HG02970 (cell line): ENCODE results near the gene RBM33.

Experiments used
- ATAC-seq: cut with Tn5 transposase; IDR thresholded peaks from one replicate; pipeline ENCODE4 v1.9.1; 2021; ENCODE audit warnings: mild to moderate bottlenecking, moderate library complexity, moderate number of reproducible peaks; ENCODE audit not compliant: unreplicated experiment, low FRiP score

RBM33 gene

DNA sequence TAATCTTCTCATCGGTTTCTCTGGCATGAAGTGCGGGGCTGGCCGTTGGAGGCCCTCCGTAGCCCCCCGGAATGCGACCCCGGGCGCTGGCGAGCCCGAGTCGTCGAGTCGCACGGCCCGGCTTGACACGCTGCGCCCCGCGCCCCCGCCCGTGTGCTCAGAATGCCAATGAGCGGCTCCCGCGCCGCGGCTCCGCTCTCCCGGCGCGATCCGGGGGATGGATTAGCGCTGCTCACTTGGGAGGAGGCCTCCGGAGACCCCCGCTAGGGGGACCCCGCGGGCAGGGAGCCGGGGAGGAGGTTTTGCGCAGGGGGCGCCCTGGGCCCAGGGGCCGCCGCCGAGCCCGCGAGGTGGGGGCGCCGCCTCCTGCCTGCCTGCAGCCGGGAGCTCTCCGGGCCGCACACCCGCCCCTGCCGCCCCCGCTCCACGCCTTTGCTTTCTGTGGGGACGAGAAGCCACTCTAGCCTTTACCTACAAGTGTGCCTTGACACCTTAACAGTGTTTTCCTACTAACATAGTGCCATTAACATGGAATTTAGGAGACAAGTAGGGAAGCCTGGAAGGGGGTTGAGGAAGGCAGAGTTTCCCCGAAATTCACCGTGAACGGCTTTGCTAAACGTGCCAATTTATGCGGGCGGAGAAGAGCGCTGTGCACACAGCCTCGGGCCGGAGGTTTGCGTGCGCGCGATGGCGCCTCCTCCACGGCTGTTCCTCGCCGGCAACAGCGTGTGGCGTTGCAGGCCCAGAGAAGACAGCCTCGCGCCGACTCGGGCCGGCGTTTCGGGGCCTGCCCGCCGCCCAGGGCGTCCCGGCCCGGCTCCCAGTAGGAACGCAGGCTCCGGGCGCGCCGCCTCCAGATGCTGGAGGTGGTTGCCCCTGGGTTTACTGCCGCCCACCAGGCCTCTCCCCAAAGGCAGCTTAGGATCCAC, 160.7 kb downstream of the RBM33 start:
- ATAC-seq = no peak

GRCh38 chr7:155805826-155806095, 161.3 kb downstream of the RBM33 start:
- ATAC-seq = no peak

GRCh38 chr7:155806096-155806871, 161.8 kb downstream of the RBM33 start:
- no peak for ATAC-seq

DNA sequence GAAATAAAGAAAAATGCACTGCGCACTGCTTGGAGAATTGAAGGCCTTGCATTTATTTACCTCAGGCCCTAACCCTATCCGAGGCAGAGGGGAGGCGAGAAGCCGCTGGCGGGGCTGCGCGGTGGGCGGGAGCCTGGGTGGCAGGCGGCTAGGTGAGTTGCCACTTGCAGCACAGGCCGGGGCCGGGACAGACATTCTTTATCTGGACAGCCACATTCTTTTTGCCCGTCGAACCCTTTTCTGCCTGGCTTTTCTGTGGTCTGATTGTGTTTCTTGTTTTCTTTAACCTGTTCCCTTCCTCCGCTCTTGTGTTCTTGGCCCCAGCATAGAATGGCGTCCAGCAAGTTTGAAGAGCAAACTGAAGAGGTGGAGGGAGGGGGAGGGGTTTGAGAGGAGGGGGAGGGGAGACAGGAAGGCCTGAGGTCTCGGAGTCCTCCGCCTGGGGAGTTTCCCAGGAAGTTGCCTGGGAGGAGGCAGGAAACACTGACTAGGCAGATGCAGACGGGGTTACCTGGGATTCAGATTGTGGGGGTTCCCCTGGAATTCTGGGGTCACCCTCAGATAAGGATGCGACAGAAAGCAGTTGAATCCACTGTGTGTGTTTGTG, 162.7 kb downstream of the RBM33 start:
- ATAC-seq = no peak

DNA sequence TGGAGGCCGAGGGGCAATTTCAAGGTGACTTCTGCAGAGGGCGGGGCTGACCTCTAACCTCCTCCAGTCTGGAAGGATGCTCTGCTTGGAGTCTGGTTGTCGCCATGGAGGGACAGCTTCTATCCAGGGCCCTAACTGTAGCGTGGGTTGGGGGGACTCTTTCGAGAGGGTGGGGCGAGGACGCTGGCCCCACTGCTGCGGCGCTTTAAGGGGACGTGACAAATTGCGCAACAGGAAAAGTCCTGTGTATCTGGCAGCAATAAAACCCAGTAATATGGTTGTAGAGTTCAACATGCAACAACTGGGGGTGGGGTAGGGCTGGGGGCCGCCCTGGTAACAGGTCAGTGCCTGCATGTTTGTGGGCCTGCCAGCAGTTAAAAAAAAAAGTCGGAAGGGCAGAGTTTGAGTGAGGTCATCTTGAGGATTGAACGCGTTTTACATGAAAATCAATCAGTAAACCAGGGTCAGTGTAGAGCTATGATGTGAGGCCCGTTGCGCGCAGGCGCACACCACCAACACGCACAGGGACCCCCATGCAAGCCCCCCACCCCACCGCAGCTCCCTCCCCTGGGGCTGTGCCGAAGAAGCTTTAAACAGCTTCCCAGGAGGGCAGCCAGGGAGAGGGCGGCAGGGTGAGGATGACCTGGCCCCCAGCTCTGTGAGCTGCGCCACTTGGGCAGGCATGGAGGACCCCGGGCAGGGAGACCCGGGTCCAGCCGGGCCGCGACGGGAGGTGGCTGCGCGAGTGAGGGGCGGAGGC, 163.5 kb downstream of the RBM33 start:
- ATAC-seq = no peak

GRCh38 chr7:155808549-155809331, 164.3 kb downstream of the RBM33 start:
- no peak for ATAC-seq

- ATAC-seq = no peak
Measured at GRCh38 chr7:155809332-155809946, 165.0 kb downstream of the RBM33 start.

DNA sequence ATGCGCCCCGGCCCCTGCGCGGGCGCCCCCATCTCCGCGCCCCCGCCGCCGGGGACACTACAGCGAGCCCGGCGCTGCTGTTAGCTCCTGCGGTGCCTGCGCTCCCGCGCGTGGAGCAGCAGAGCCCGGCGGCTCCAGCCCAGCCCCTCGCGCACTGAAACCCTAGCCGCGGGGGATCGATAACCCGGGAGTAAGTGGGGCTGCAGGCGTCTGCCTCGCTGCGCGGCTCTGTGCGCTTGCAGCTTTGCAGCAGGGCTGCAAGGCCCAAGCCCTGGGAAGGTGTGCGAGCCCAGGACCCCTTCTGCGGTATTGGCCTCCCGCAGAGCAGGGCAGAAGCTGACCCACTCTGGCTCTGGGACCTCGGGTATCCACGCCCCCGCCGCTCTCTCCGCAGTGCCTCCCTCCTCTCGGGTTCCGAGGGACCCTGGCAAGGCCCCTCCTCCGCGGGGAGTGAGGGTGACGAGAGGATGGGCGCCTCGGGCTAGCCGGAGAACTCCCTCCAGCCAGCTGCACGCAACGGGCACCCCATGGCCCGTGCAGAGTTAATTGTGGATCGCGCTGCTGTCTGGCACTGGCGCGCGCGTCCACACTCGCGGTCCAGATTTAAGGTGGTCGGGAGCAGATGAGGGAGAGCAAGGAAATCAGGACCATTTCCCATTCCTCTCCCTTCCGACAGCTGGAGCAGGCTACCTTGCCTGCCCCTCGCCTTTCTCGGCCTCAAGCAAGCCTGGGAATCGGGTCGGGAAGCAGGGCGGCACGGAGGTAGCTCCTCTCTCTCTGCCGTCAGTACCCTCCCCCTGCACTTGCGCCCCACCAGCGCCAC, 165.7 kb downstream of the RBM33 start:
- no peak for ATAC-seq

- no peak for ATAC-seq
Measured at GRCh38 chr7:155810770-155811559, 166.5 kb downstream of the RBM33 start.

GRCh38 chr7:155811560-155811894, 167.1 kb downstream of the RBM33 start:
- no peak for ATAC-seq

GRCh38 chr7:155811895-155812761, 167.7 kb downstream of the RBM33 start, which contains the start of gene SHH:
SHH (minus strand) TSS chr7:155812463; CDS start chr7:155812122, 341 bp downstream.
- no peak for ATAC-seq

DNA sequence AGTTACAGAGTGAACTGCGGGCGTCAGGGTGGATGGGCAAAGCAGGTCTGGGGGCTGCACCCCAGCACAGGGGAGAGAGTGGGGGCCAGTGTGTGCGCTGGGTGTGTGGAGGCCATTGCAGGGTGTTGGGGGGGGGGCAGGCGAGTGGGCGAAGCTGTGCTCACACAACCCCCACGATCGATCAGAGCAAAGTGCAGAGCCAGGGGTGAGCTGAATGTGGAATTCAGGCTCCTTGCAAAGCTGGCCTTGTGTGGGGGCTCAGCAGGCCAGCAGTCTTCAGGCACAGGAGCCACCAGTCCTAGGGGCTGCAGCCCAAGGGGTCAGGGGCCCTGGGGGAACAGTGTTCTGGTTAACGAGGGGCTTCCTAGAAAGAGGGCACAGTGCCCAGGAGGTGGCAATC, 168.7 kb downstream of the RBM33 start:
- ATAC-seq = no peak

- no peak for ATAC-seq
Measured at GRCh38 chr7:155813546-155814315, 169.3 kb downstream of the RBM33 start.

DNA sequence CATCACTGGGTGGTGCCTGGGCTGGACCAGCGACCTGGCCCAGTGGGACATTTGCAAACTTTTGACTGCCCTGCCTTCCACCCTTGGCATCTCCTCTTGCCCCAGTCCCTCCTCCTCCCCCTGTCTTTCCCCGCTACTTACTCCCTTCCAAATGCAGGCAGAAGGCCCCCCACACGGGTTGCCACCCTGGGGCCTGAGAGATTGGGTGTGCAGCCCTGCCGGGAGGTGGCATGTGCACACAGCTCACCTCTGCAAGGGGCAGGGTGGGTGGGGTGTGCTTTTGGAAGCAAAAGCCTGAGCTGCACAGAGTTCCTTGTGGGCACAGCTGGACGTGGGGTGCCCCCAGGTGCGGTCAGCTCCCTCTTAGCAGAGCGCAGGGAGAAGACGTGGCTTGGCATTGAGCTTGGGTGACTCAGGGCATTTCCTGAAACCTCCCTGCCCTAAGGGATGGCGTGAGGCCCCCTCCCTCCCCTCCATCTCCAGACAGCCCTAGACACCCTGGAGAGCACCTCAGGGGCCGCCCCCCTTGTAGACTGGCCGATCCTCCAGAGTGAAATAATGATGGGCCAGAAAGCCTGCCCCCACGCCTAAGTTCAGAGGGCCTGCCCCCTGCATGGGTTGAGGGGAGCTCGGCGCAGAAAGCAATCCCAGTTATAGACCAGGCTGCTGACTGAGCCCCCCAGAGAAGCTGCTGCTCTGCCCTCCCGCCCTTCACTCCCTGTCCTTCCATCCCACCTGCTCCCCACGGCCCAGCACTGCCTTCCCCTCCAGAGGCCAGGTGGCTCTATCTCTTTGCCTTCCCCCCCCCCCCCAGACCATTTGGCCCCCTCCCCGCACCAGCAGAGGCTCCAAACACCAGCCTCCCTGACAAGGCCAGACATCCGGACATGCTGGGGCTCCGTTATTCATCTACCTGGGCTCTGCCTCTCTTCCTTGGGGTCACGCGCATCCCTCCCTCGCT, 170.1 kb downstream of the RBM33 start:
- no peak for ATAC-seq
